T-helper 1 cell (primary cell): ENCODE results near the gene CDC42EP4.

Experiments
- DNase-seq, 5 donors: peaks; one replicate each; pipeline ENCODE4 v3.0.0-alpha.2; 2012 to 2020

CDC42EP4 gene

DNA sequence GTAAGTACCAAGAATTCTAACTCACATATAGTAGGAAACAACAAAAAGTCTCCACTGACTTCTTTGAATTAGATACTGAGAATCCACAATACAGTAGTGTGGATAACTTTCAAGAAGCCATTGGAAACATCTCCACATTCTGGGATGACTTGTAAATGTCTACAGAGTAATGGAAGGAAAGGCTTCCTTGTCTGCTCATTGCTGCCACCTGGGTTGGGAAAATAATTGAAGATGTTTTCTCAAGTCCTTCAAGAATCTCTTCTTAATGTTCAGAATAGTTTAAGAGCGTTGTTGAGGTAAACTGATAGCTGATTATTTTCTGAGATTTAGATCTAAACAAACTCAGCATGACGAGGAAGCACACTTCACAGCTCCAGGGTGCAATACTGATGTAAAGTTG, 64.1 kb downstream of the CDC42EP4 start:
- DNase-seq = no peak

DNA sequence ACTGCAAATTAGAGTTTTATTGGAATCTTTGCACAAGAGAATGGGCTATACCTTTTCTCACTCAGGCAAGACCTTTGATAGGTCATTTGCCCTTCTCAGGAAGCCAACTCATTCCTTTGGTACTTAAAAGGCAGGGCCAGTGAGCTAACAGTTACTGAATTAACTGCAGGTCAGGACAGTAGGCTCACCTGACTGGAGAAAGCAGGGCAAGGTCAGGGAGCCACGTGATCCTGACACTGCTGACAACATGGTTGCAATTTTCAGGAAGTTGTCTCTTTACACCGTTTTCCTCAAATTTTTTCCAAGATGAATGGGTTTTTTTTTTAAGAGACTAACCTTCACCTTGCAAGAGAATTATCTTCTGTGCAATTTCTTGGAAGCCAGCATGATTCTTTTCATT, 71.2 kb downstream of the CDC42EP4 start:
- DNase-seq = no peak

DNA sequence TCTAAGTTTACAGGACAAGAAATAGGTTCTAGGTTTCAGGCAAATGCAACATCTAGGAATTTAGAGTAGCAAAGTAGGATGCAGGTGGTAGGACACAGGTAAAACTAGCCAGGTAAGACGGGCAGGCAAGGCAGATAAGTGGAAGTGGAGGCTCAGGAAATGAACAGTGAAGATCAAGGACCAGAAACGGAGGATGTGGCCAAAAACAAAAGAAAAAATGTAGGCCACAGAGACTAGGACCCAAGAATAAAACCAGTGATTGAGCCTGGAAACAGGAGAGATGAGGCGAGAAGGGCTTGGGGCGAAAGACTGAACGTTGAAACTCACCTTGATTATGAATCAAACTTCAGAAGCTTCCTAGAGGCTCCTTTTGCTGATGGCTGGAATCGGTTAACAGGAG, 74.1 kb downstream of the CDC42EP4 start:
- DNase-seq = no peak

DNA sequence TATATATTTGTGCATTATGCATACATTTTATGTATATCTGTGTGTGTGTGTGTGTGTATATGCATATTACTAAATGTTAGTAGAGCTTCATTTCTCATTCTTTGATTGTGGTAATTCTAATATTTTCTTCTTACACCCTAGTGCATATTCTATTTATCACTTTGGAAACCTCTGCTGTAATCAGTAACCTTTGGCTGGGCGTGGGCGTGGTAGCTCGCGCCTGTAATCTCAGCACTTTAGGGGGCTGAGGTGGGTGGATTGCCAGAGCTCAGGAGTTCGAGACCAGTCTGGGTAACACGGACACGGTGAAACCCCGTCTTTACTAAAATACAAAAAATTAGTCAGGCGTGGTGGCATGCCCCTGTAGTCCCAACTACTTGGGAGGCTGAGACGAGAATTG, 77.1 kb downstream of the CDC42EP4 start:
- DNase-seq = no peak
